Endometrial microvascular endothelial cells (primary cell): ENCODE data around the gene IL10. TPM values are rescaled to one million over a fixed set of nuclear protein-coding genes. Genes with fewer than 3 reads are reported as not detected.

Source experiments
- in situ Hi-C: cut with HindIII; loops from 2 replicates; pipeline ENCODE4 v1.10.0; 2017; ENCODE audit warnings: low sequenced_read_pairs, low pct_unique_long_range_greater_than_20kb; ENCODE audit errors: inconsistent ontology term
- total RNA-seq: library from RNA; depleted of rRNA; stranded (reverse); fragments of >200 nt; gene quantifications from one replicate; pipeline ENCODE4 v1.2.3, GENCODE V29; 2015; ENCODE audit errors: inconsistent ontology term

The IL10 gene
- total RNA-seq, 1 donor from 2014 or later = not detected

DNA sequence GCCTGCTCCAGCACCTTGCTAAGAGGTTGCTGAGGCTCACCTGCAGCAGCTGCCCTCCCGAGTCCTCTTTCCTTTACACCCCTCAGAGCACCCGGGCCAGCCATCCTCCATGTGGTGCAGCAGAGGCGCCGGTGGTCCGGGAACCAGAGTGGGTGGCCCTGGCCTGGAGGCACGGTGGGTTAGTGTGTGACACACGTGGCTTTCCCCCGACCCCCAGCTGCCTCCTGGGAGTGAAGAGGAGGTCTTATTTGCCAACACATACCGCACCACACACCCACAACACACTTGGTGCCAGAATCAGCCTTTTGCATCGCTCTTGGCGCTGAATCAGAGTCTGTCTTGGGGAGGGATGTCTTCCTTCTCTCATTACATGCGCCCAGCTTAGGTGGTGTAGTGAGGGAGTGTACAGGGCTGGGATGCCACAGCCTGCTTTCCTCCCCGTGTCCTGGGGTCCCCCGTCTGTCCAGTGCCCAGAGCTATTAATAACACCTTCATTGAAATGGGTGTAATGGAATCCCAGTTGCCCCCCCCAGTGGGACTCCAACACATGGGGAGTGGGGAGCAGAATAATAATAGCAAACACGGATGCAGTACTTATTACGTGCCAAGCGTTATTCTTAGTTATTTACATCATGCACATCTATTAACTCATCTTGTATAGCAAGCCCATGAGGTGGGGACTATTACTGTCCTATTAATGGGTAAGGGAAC is 49.4 kb downstream of the IL10 start:
- in situ Hi-C loops = no loop called here

DNA sequence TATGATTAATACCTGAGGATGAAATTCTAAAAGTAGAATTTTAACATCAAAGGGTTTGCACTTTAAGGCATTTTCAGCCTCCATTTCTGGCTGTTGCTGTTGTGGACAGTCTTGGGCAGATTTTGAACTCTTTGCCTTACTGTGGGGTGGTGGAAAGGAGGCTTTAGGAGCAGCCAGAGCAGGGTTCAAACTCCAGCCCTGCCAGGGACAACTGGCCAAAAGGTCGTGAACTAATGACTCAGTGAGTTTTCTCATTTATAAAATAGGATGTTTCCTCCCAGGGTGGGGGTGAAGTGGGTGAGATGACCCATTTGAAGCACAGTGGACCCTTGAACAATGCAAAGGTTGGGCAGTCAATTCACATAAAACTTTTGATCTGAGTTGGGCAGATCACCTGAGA is 50.8 kb downstream of the IL10 start:
- in situ Hi-C loops = no loop called here

DNA sequence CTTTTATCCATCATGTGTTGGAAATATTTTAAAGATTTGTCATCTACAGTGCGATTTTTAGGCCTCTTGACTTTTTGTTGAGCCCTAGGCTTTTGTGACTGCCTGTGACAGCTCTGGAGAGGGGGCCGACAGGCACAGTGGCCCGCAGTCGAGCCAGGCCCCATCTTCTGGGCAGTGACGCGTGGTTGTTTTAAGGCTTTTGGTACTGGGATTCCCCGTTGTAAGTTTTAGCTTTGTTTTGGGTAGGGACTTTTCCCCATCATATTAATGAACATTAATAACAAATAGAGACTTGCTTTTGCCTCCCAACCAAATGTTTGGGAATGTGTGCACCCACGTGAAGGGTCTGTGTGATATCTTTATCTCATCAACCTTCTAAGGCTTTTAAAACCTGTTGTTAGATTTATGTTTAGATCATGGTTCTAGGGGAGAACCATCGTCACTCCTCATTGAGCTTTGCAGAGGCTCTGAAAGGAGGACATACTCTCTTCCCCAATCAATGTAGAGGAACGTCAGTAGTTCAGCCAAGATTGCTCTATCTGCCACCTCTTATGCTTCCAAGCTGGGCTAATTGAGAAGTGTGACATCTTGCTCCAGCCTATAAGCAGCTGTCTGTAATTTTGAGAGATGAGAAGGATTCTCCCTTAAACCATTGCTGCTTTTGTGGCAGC is 53.0 kb downstream of the IL10 start:
- in situ Hi-C loops = no loop called here

DNA sequence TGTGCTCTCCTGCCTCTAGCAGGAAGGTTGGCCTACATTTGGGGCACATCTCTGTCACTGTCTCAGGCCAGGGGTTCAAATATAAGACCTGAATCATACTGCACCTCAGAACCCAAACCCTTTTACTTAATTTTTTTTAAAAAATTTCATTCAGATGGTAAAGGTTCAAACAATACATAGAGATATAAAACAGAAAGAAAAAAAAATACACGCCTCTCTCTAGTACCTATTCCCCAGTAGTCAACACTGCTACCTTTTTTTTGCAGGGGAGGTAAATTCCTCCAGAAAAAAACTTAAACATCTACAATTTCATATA is 54.7 kb downstream of the IL10 start:
- in situ Hi-C loops = no loop called here

Other genes starting within 250 kb of the IL10 start
- gene EIF2D, start 160.0 kb downstream of the IL10 start, total RNA-seq = 63.6 TPM
- 16.4 TPM for gene DYRK3, start 137.0 kb downstream of the IL10 start, total RNA-seq
- gene MAPKAPK2, start 87.6 kb downstream of the IL10 start, total RNA-seq = 52.9 TPM
- not detected for gene IL19, start 1.7 kb downstream of the IL10 start, total RNA-seq
- not detected for gene IL20, start 93.1 kb upstream of the IL10 start, total RNA-seq
- gene IL24, start 124.9 kb upstream of the IL10 start, total RNA-seq = not detected
- gene FCMR, start 149.4 kb upstream of the IL10 start, total RNA-seq = not detected
- gene PIGR, start 174.0 kb upstream of the IL10 start, total RNA-seq = not detected
- not detected for gene FCAMR, start 198.0 kb upstream of the IL10 start, total RNA-seq